ENCODE measurements around the gene SNCAIP.

DNA sequence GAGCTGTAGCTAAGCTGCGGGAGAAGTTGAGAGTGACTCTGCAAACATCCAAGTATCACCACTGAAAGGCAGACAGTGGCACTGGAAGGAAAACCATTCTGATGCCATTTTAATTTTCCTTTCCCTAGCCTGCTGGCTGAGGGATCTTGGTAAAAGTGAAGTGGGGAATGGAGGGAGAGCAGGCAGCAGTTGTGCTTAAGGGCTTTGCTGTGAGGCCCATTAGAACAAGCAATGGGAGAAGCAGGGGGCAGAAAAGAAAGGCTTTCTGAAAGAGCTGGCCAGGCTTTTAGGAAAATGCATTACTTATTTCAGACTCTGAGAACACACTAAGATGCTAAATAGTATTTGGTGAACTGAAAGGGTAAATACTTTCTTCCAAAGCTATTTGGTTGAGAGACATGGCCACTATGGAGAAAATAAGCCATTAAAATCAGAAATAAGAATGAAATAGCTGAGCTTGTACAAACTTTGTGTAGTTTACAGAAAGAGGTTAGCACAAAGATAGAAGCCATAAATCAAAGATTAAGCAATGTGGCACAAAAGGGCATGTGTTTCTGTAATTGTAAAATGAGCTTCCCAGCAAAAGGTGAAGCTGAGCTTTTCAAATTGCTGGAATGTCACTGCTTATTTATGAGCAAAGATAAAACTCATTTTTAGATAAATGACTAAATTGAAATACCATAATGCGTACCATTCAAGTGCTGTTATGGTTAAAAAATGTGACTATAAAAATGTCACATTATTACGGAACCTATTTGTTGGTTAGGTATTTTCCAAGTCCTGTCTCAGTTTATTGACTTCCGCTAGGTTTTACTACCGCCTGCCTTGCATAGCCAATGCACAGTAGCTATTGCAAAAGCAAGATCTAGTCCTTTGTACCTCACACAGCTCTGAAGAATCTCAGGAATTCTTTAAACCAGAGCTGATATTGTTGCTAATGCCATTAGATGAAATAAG lies 20.8 kb downstream of the SNCAIP start:
- TF ChIP-seq, protein P1, sequence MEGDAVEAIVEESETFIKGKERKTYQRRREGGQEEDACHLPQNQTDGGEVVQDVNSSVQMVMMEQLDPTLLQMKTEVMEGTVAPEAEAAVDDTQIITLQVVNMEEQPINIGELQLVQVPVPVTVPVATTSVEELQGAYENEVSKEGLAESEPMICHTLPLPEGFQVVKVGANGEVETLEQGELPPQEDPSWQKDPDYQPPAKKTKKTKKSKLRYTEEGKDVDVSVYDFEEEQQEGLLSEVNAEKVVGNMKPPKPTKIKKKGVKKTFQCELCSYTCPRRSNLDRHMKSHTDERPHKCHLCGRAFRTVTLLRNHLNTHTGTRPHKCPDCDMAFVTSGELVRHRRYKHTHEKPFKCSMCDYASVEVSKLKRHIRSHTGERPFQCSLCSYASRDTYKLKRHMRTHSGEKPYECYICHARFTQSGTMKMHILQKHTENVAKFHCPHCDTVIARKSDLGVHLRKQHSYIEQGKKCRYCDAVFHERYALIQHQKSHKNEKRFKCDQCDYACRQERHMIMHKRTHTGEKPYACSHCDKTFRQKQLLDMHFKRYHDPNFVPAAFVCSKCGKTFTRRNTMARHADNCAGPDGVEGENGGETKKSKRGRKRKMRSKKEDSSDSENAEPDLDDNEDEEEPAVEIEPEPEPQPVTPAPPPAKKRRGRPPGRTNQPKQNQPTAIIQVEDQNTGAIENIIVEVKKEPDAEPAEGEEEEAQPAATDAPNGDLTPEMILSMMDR (conservative IDR thresholded peaks at IDR 0.05 in 1 of 2, IDR thresholded peaks at IDR 0.05 in 1 of 2; ENCODE audit: extremely low read depth in 1 of 2, insufficient read depth in 1 of 2, low read depth in 1 of 2, low read length in 2 of 2): no peak
- TF ChIP-seq EZH2 (IDR thresholded peaks at IDR 0.05; ENCODE audit: borderline replicate concordance, low read length): no peak

Measured in mammary epithelial cell (primary cell).